ENCODE results near the gene PRSS22. TPM values are rescaled to one million over a fixed set of nuclear protein-coding genes. Genes with fewer than 3 reads are reported as not detected.

Gene PRSS22
- polyA plus RNA-seq, 1 donor (not counting 4 experiments of a cell fraction or from before 2014, with no cell fraction given): 2.2 TPM

- Histone ChIP-seq H3K9me1 (ENCODE audit: control insufficient read depth, extremely low read depth, insufficient read depth, low read length) (no peaks in the 10 kb centered on the region), H3K4me3 (ENCODE audit: control insufficient read depth in 2 of 3, extremely low read depth in 1 of 3, insufficient read depth in 2 of 3, low read depth in 1 of 3, low read length in 3 of 3) (peak overlapping the region in 1 of 3 experiments; percentile 39), H3K27me3 (ENCODE audit: control insufficient read depth, extremely low read depth, insufficient read depth, low read length) (no peaks in the 10 kb centered on the region), H2AFZ (ENCODE audit: control insufficient read depth, low read length) (no peak overlapping the region), H3K79me2 (ENCODE audit: control insufficient read depth, insufficient read depth, low read length) (no peaks in the 10 kb centered on the region), H3K36me3 (ENCODE audit: control insufficient read depth in 2 of 2, extremely low read depth in 1 of 2, insufficient read depth in 2 of 2, low read length in 2 of 2) (peaks cover 0 to 3% of the 10 kb centered on the region in 2 experiments), H3K4me2 (ENCODE audit: control insufficient read depth, extremely low read depth, insufficient read depth, low read depth, low read length) (peak overlapping the region; percentile 78), H3K9ac (ENCODE audit: control insufficient read depth, extremely low read depth, insufficient read depth, low read length) (peak overlapping the region; percentile 62), H4K20me1 (ENCODE audit: control insufficient read depth, extremely low read depth, insufficient read depth, low read length) (no peaks in the 10 kb centered on the region), H3K9me3 (ENCODE audit: control insufficient read depth, low read depth, low read length) (no peaks in the 10 kb centered on the region), H3K27ac (ENCODE audit: control insufficient read depth, insufficient read depth, low read length) (no peak overlapping the region), H3K4me1 (ENCODE audit: control insufficient read depth, extremely low read depth, insufficient read depth, low read length) (peaks cover 20% of the 10 kb centered on the region)
- FAIRE-seq: no peak
- no peak for DNase-seq (ENCODE audit: low read depth, low spot score)
- TF ChIP-seq, protein P1, sequence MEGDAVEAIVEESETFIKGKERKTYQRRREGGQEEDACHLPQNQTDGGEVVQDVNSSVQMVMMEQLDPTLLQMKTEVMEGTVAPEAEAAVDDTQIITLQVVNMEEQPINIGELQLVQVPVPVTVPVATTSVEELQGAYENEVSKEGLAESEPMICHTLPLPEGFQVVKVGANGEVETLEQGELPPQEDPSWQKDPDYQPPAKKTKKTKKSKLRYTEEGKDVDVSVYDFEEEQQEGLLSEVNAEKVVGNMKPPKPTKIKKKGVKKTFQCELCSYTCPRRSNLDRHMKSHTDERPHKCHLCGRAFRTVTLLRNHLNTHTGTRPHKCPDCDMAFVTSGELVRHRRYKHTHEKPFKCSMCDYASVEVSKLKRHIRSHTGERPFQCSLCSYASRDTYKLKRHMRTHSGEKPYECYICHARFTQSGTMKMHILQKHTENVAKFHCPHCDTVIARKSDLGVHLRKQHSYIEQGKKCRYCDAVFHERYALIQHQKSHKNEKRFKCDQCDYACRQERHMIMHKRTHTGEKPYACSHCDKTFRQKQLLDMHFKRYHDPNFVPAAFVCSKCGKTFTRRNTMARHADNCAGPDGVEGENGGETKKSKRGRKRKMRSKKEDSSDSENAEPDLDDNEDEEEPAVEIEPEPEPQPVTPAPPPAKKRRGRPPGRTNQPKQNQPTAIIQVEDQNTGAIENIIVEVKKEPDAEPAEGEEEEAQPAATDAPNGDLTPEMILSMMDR (optimal IDR thresholded peaks at IDR 0.05 in 1 of 3, IDR thresholded peaks at IDR 0.05 in 1 of 3, conservative IDR thresholded peaks at IDR 0.05 in 1 of 3; ENCODE audit: extremely low read depth in 1 of 3, insufficient read depth in 2 of 3, low read length in 3 of 3): no peak
- no peak for TF ChIP-seq EZH2 (IDR thresholded peaks at IDR 0.05; ENCODE audit: low read length)
- dilution Hi-C loops (cut with MboI; ENCODE audit: extremely low pct_ligation_motif_present, low sequenced_read_pairs): no loop called here
Observed at GRCh38 chr16:2856686-2857450, 1.1 kb downstream of the PRSS22 start.

DNA sequence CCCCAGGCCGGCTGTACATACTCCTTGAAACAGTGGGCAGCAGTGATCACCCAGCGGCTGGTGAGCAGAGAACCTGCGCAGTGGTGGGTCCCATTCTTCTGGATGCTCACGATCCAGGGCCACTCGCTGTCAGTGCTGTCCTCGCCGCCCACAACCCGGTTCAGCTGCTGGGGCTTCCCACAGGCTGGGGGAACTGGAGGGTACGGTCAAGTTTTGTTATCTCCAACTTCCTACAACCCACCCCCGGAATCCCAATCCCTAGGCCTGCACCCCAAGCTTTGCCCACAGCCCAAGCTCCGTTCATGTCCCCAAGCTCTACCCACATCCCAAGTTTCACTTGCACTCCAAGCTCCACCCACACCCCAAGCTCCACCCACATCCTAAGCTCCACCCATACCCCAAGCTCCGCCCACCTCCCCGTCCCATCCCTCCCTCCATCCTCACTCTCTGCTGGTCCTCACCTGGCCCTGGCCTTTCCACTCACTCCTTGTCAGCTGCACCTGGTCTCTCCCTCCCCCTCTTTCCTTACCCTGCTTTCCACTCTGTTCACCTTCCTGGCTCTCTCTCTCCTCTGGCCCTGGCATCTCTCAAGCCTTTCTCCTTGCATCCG is 1.8 kb downstream of the PRSS22 start:
- no peak for TF ChIP-seq EZH2 (IDR thresholded peaks at IDR 0.05; ENCODE audit: low read length)
- TF ChIP-seq, protein P1 (optimal IDR thresholded peaks at IDR 0.05 in 1 of 3, IDR thresholded peaks at IDR 0.05 in 1 of 3, conservative IDR thresholded peaks at IDR 0.05 in 1 of 3; ENCODE audit: extremely low read depth in 1 of 3, insufficient read depth in 2 of 3, low read length in 3 of 3): no peak
- Histone ChIP-seq H3K9me3 (ENCODE audit: control insufficient read depth, low read depth, low read length) (no peaks in the 10 kb centered on the region), H3K9ac (ENCODE audit: control insufficient read depth, extremely low read depth, insufficient read depth, low read length) (no peak overlapping the region), H3K4me3 (ENCODE audit: control insufficient read depth in 2 of 3, extremely low read depth in 1 of 3, insufficient read depth in 2 of 3, low read depth in 1 of 3, low read length in 3 of 3) (no peak overlapping the region), H3K4me1 (ENCODE audit: control insufficient read depth, extremely low read depth, insufficient read depth, low read length) (peaks cover 20% of the 10 kb centered on the region), H2AFZ (ENCODE audit: control insufficient read depth, low read length) (no peak overlapping the region), H3K27me3 (ENCODE audit: control insufficient read depth, extremely low read depth, insufficient read depth, low read length) (no peaks in the 10 kb centered on the region), H3K36me3 (ENCODE audit: control insufficient read depth in 2 of 2, extremely low read depth in 1 of 2, insufficient read depth in 2 of 2, low read length in 2 of 2) (peaks cover 0 to 3% of the 10 kb centered on the region in 2 experiments), H3K27ac (ENCODE audit: control insufficient read depth, insufficient read depth, low read length) (no peak overlapping the region), H3K9me1 (ENCODE audit: control insufficient read depth, extremely low read depth, insufficient read depth, low read length) (no peaks in the 10 kb centered on the region), H3K79me2 (ENCODE audit: control insufficient read depth, insufficient read depth, low read length) (no peaks in the 10 kb centered on the region), H3K4me2 (ENCODE audit: control insufficient read depth, extremely low read depth, insufficient read depth, low read depth, low read length) (no peak overlapping the region), H4K20me1 (ENCODE audit: control insufficient read depth, extremely low read depth, insufficient read depth, low read length) (no peaks in the 10 kb centered on the region)
- DNase-seq (ENCODE audit: low read depth, low spot score) (no peak), FAIRE-seq (peak; percentile 48)
- dilution Hi-C loops (cut with MboI; ENCODE audit: extremely low pct_ligation_motif_present, low sequenced_read_pairs): no loop called here
